CD4-positive, alpha-beta T cell (primary cell): ENCODE measurements around the gene UCHL1. TPM values are rescaled to one million over a fixed set of nuclear protein-coding genes. Genes with fewer than 3 reads are reported as not detected.

Experiments used
- ATAC-seq: fragments of 200-7000 bp; cut with Tn5 transposase; one replicate; pipeline ENCODE4 v1.10.0; 2022; ENCODE audit warnings: mild to moderate bottlenecking; ENCODE audit not compliant: poor library complexity
- CTCF ChIA-PET: fragments of 350-600 bp; sonication (Branson Sonifier 250); formaldehyde crosslinking; loops from one replicate; lab custom pipeline; 2021; ENCODE audit warnings: antibody characterized with exemption, inconsistent platforms; lab: Charles Lee
- POLR2A ChIA-PET: fragments of 350-600 bp; sonication (Branson Sonifier 250); formaldehyde crosslinking; loops from one replicate; lab custom pipeline; 2021; ENCODE audit warnings: antibody characterized with exemption, inconsistent platforms; lab: Charles Lee
- DNase-seq, 14 experiments: peaks; one replicate each; pipeline ENCODE4 v3.0.0-alpha.2; 2013 to 2020; ENCODE audit warnings: mixed read lengths in 2 of 14
- H3K27ac ChIP-seq, 2 donors: one replicate each; pipeline versions ENCODE4 v1.5.1 to v1.7.0; 2013; ENCODE audit warnings: low read length in 2 of 2, low read depth in 1 of 2, mild to moderate bottlenecking in 1 of 2
- H3K27me3 ChIP-seq, 2 experiments: 1 replicate in 1 of 2; 2 replicates in 1 of 2; pipeline versions ENCODE4 v1.6.1 to v1.7.0; 2013; ENCODE audit warnings: low read length in 2 of 2, control low read depth in 1 of 2, mild to moderate bottlenecking in 1 of 2, moderate library complexity in 1 of 2; ENCODE audit not compliant: insufficient read depth in 2 of 2, control insufficient read depth in 1 of 2
- H3K36me3 ChIP-seq: one replicate; pipeline ENCODE4 v1.6.1; 2013; ENCODE audit warnings: low read length, control low read depth; ENCODE audit not compliant: insufficient read depth
- H3K4me1 ChIP-seq: one replicate; pipeline ENCODE4 v1.6.1; 2013; ENCODE audit warnings: low read length, control low read depth; ENCODE audit not compliant: insufficient read depth
- H3K4me3 ChIP-seq: one replicate; pipeline ENCODE4 v1.5.1; 2013; ENCODE audit warnings: mild to moderate bottlenecking, low read length, moderate library complexity
- H3K9me3 ChIP-seq, 2 experiments: 1 replicate in 1 of 2; 2 replicates in 1 of 2; pipeline versions ENCODE4 v1.6.1 to v1.7.0; 2013; ENCODE audit warnings: low read length in 2 of 2, mild to moderate bottlenecking in 2 of 2, control low read depth in 1 of 2, moderate library complexity in 1 of 2; ENCODE audit not compliant: control insufficient read depth in 1 of 2, insufficient read depth in 1 of 2
- H3K27ac Mint-ChIP-seq: one replicate; pipeline ENCODE4 v1.8.0; 2020; ENCODE audit warnings: mixed read lengths
- H3K27me3 Mint-ChIP-seq: one replicate; pipeline ENCODE4 v1.8.0; 2021; ENCODE audit warnings: mixed read lengths
- H3K36me3 Mint-ChIP-seq: one replicate; pipeline ENCODE4 v1.8.0; 2021; ENCODE audit warnings: low read depth, mixed read lengths
- H3K4me1 Mint-ChIP-seq: one replicate; pipeline ENCODE4 v1.8.0; 2021; ENCODE audit warnings: low read depth, mixed read lengths
- H3K4me3 Mint-ChIP-seq: one replicate; pipeline ENCODE4 v1.8.0; 2020; ENCODE audit warnings: mild to moderate bottlenecking, mixed read lengths
- H3K9me3 Mint-ChIP-seq: one replicate; pipeline ENCODE4 v1.8.0; 2020; ENCODE audit warnings: mixed read lengths
- CTCF ChIP-seq: fragments of 200-600 bp; IDR thresholded peaks from one replicate; pipeline ENCODE4 v1.8.0; 2022; ENCODE audit warnings: antibody characterized with exemption, mild to moderate bottlenecking
- intact Hi-C, 2 experiments: fragments of 100-400 bp; cut with DNase I in 1 of 2; cut with micrococcal nuclease in 1 of 2; formaldehyde crosslinking; loops; one replicate each; pipeline versions ENCODE4 v1.15.1 to v1.9.0; 2023 to 2025; cut with DNase I, micrococcal nuclease
- total RNA-seq, 174 experiments: library from RNA in 2 of 174; stranded (reverse) in 2 of 174; gene quantifications; one replicate each; pipeline ENCODE4 v1.2.3 and lab custom pipeline; 2021 to 2026

Gene UCHL1
- total RNA-seq, 2 experiments from 2014 or later = not detected

GRCh38 chr4:41285864-41286235 is 29.1 kb downstream of the UCHL1 start:
- no peaks in the 10 kb centered on the region for H3K9me3 ChIP-seq
- no peak for TF ChIP-seq CTCF
- no peaks in the 10 kb centered on the region for H3K36me3 ChIP-seq
- Mint-ChIP-seq H3K4me1 (no peaks in the 10 kb centered on the region), H3K27me3 (peaks cover 11% of the 10 kb centered on the region), H3K27ac (no peak overlapping the region), H3K4me3 (no peak overlapping the region), H3K9me3 (no peaks in the 10 kb centered on the region), H3K36me3 (no peaks in the 10 kb centered on the region)
- intact Hi-C loops = no loop called here
- ATAC-seq = no peak
- peaks cover 0 to 4% of the 10 kb centered on the region in 2 experiments for H3K27me3 ChIP-seq
- H3K27ac ChIP-seq = no peak overlapping the region
- H3K4me3 ChIP-seq = no peak overlapping the region
- no peaks in the 10 kb centered on the region for H3K4me1 ChIP-seq
- CTCF ChIA-PET = no interaction called here
- POLR2A ChIA-PET = no interaction called here
- DNase-seq = no peak

- Mint-ChIP-seq H3K4me1 (no peaks in the 10 kb centered on the region), H3K27me3 (peaks cover 6% of the 10 kb centered on the region), H3K4me3 (no peak overlapping the region), H3K9me3 (no peaks in the 10 kb centered on the region), H3K27ac (no peak overlapping the region), H3K36me3 (no peaks in the 10 kb centered on the region)
- Histone ChIP-seq H3K36me3 (no peaks in the 10 kb centered on the region), H3K4me1 (no peaks in the 10 kb centered on the region), H3K27me3 (peaks cover 0 to 4% of the 10 kb centered on the region in 2 experiments), H3K4me3 (no peak overlapping the region), H3K27ac (no peak overlapping the region), H3K9me3 (no peaks in the 10 kb centered on the region)
- ATAC-seq (no peak), DNase-seq (no peak)
- ChIA-PET CTCF (no interaction called here), POLR2A (no interaction called here)
- TF ChIP-seq CTCF = no peak
- intact Hi-C loops = no loop called here
Measured at GRCh38 chr4:41287005-41287404, 30.3 kb downstream of the UCHL1 start.

- ATAC-seq = no peak
- no peaks in the 10 kb centered on the region for H3K36me3 ChIP-seq
- ChIA-PET POLR2A (no interaction called here), CTCF (interaction anchor here (0.6 kb wide), 1 partner anchor 22 kb away, joined by 3 read pairs; no protein-coding TSS in a partner anchor)
- intact Hi-C loops = no loop called here
- Mint-ChIP-seq H3K27ac (no peak overlapping the region), H3K27me3 (peaks cover 6% of the 10 kb centered on the region), H3K9me3 (no peaks in the 10 kb centered on the region), H3K36me3 (no peaks in the 10 kb centered on the region), H3K4me3 (no peak overlapping the region), H3K4me1 (no peaks in the 10 kb centered on the region)
- H3K4me3 ChIP-seq = no peak overlapping the region
- no peaks in the 10 kb centered on the region for H3K9me3 ChIP-seq
- H3K4me1 ChIP-seq = no peaks in the 10 kb centered on the region
- H3K27me3 ChIP-seq = peaks cover 0 to 4% of the 10 kb centered on the region in 2 experiments
- no peak for DNase-seq
- TF ChIP-seq CTCF = no peak
- H3K27ac ChIP-seq = no peak overlapping the region
Measured at GRCh38 chr4:41287852-41288251, 31.1 kb downstream of the UCHL1 start.
